IPS-11a (cell line): Measurements from ENCODE around the gene MXRA8.
A peak's percentile ranks its signal among the peaks of the same experiment; 100 is the strongest.
"Not testable (repeated sequence)": the region's sequence is repeated elsewhere in the genome, so short reads cannot be mapped to it uniquely, and the experiment has no call there.

ENCODE experiments used
- H3K4me3 ChIP-seq: one replicate; pipeline ENCODE4 v1.5.1; 2013; ENCODE audit warnings: low read depth, low read length, control low read depth

Gene MXRA8

GRCh38 chr1:1358433-1359271, at the start of gene MXRA8:
MXRA8 (minus strand) TSS chr1:1358555; CDS start chr1:1358504, 51 bp downstream.
- H3K4me3 ChIP-seq = peak within 1 kb of the TSS; percentile 17

- peak overlapping the region; percentile 92 for H3K4me3 ChIP-seq
These were observed 49.4 kb upstream of the MXRA8 start for GRCh38 chr1:1407636-1408318.

- peak within 1 kb of the TSS; percentile 92 for H3K4me3 ChIP-seq
These were observed 48.7 kb upstream of the MXRA8 start, which contains the start of gene MRPL20 for GRCh38 chr1:1406821-1407635. MRPL20 (minus strand) TSS chr1:1407293; CDS start chr1:1407217, 76 bp downstream.

- H3K4me3 ChIP-seq = peak overlapping the region; percentile 92
These were observed 47.9 kb upstream of the MXRA8 start for GRCh38 chr1:1406101-1406820.

- no peak overlapping the region for H3K4me3 ChIP-seq
These were observed 45.3 kb upstream of the MXRA8 start for GRCh38 chr1:1403653-1404052.

- not testable (repeated sequence) for H3K4me3 ChIP-seq
These were observed 44.6 kb upstream of the MXRA8 start for GRCh38 chr1:1402901-1403392.

GRCh38 chr1:1402072-1402900, 43.9 kb upstream of the MXRA8 start:
- H3K4me3 ChIP-seq = no peak overlapping the region

GRCh38 chr1:1401457-1402010, 43.2 kb upstream of the MXRA8 start:
- H3K4me3 ChIP-seq = no peak overlapping the region

- H3K4me3 ChIP-seq = peak overlapping the region; percentile 97
These were observed 42.5 kb upstream of the MXRA8 start for GRCh38 chr1:1400576-1401456.

- peak overlapping the region; percentile 97 for H3K4me3 ChIP-seq
These were observed 41.7 kb upstream of the MXRA8 start for GRCh38 chr1:1399872-1400575.

- H3K4me3 ChIP-seq = peak within 1 kb of the TSS; percentile 97
These were observed 41.0 kb upstream of the MXRA8 start, which contains the start of gene CCNL2 for GRCh38 chr1:1399187-1399871. CCNL2 (minus strand) TSS chr1:1399335; CDS start chr1:1399306, 29 bp downstream.

- H3K4me3 ChIP-seq = peak overlapping the region; percentile 94
These were observed 40.4 kb upstream of the MXRA8 start for GRCh38 chr1:1398677-1399186.

GRCh38 chr1:1397839-1398523, 39.6 kb upstream of the MXRA8 start:
- peak overlapping the region; percentile 94 for H3K4me3 ChIP-seq

GRCh38 chr1:1395166-1395565, 36.8 kb upstream of the MXRA8 start:
- no peak overlapping the region for H3K4me3 ChIP-seq

- no peak overlapping the region for H3K4me3 ChIP-seq
These were observed 35.8 kb upstream of the MXRA8 start for GRCh38 chr1:1394116-1394515.

- no peak overlapping the region for H3K4me3 ChIP-seq
These were observed 35.1 kb upstream of the MXRA8 start for GRCh38 chr1:1393428-1393827.
